Gastroesophageal sphincter (tissue), 4 donors: ENCODE results near the gene PTGR1. TPM values are rescaled to one million over a fixed set of nuclear protein-coding genes. Genes with fewer than 3 reads are reported as not detected.

Experiments used
- ATAC-seq: fragments of 150-250 bp; one replicate; pipeline ENCODE4 v1.9.1; 2016; ENCODE audit warnings: mild to moderate bottlenecking, moderate library complexity
- H3K27ac ChIP-seq, 4 donors: fragments of 200-600 bp; sonication (generic) in 3 of 4; 1 replicate in 3 of 4; 2 replicates in 1 of 4; pipeline ENCODE4 v1.5.1; 2016 to 2019
- H3K27me3 ChIP-seq: fragments of 200-600 bp; sonication (generic); one replicate; pipeline ENCODE4 v1.5.1; 2019
- H3K36me3 ChIP-seq, 2 donors: fragments of 200-600 bp; sonication (generic); one replicate each; pipeline ENCODE4 v1.5.1; 2019; ENCODE audit warnings: control low read depth in 1 of 2
- H3K4me1 ChIP-seq, 3 donors: fragments of 200-600 bp; sonication (generic); 1 replicate in 2 of 3; 2 replicates in 1 of 3; pipeline ENCODE4 v1.5.1; 2016 to 2019; ENCODE audit warnings: control low read depth in 2 of 3
- H3K4me3 ChIP-seq, 2 donors: fragments of 200-600 bp; sonication (generic); one replicate each; pipeline ENCODE4 v1.5.1; 2019; ENCODE audit warnings: mild to moderate bottlenecking in 1 of 2, moderate library complexity in 1 of 2
- H3K9me3 ChIP-seq, 3 donors: fragments of 200-600 bp; sonication (generic); one replicate each; pipeline ENCODE4 v1.5.1; 2017 to 2019; ENCODE audit warnings: control low read depth in 2 of 3
- EP300 ChIP-seq: sonication (generic); formaldehyde crosslinking; IDR thresholded peaks from one replicate; pipeline ENCODE4 v1.6.1; 2017; ENCODE audit warnings: antibody characterized with exemption, mild to moderate bottlenecking
- POLR2A ChIP-seq, 2 donors: fragments of 450-650 bp; IDR thresholded peaks; one replicate each; pipeline ENCODE4 v1.6.1; 2017; ENCODE audit warnings: antibody characterized with exemption in 2 of 2, mild to moderate bottlenecking in 2 of 2, moderate library complexity in 1 of 2
- POLR2AphosphoS5 ChIP-seq: sonication (generic); formaldehyde crosslinking; IDR thresholded peaks from one replicate; pipeline ENCODE4 v1.6.1; 2017; ENCODE audit warnings: antibody characterized with exemption
- whole genome bisulfite sequencing, 2 donors: methylation state at CpG; one replicate each; pipeline ENCODE4 v1.1.5; 2018; ENCODE audit warnings: low coverage in 1 of 2; 5-methylcytosine and 5-hydroxymethylcytosine counted together
- total RNA-seq, 4 donors: library from RNA; depleted of rRNA; stranded (reverse); fragments of >200 nt; gene quantifications; one replicate each; pipeline ENCODE4 v1.1.0, GENCODE V29; 2016
- TF ChIP-seq, protein P1 (sequence below), 4 experiments: fragments of 200-600 bp in 2 of 4; fragments of 450-650 bp in 2 of 4; sonication (generic) in 1 of 4; IDR thresholded peaks; one replicate each; pipeline ENCODE4 v1.5.1; 2017 to 2019; ENCODE audit warnings: antibody characterized with exemption in 4 of 4, mild to moderate bottlenecking in 2 of 4, moderate library complexity in 2 of 4

The PTGR1 gene
- total RNA-seq, 4 donors from 2014 or later, result 19.1 to 59.6 (median 43.7) TPM

GRCh38 chr9:111632695-111633388, 33.4 kb upstream of the PTGR1 start:
- Histone ChIP-seq H3K36me3 (no peaks in the 10 kb centered on the region), H3K4me1 (peaks cover 9 to 32% (median 10%) of the 10 kb centered on the region in 3 donors), H3K9me3 (no peaks in the 10 kb centered on the region), H3K4me3 (peak overlapping the region in 1 of 2 donors; percentile 97), H3K27me3 (no peaks in the 10 kb centered on the region), H3K27ac (no peak overlapping the region)
- ATAC-seq, result no peak
- TF ChIP-seq, protein P1, sequence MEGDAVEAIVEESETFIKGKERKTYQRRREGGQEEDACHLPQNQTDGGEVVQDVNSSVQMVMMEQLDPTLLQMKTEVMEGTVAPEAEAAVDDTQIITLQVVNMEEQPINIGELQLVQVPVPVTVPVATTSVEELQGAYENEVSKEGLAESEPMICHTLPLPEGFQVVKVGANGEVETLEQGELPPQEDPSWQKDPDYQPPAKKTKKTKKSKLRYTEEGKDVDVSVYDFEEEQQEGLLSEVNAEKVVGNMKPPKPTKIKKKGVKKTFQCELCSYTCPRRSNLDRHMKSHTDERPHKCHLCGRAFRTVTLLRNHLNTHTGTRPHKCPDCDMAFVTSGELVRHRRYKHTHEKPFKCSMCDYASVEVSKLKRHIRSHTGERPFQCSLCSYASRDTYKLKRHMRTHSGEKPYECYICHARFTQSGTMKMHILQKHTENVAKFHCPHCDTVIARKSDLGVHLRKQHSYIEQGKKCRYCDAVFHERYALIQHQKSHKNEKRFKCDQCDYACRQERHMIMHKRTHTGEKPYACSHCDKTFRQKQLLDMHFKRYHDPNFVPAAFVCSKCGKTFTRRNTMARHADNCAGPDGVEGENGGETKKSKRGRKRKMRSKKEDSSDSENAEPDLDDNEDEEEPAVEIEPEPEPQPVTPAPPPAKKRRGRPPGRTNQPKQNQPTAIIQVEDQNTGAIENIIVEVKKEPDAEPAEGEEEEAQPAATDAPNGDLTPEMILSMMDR (IDR thresholded peaks at IDR 0.05), result no peak
- TF ChIP-seq POLR2A (IDR thresholded peaks at IDR 0.05) (no peak), POLR2AphosphoS5 (no peak), EP300 (no peak)
- 73 to 89% methylated on average over 5 to 7 of the region's 7 CpGs for WGBS, 2 donors

GRCh38 chr9:111632060-111632459, 32.6 kb upstream of the PTGR1 start:
- Histone ChIP-seq H3K36me3 (no peaks in the 10 kb centered on the region), H3K4me1 (peaks cover 9 to 32% (median 10%) of the 10 kb centered on the region in 3 donors), H3K27me3 (no peaks in the 10 kb centered on the region), H3K9me3 (no peaks in the 10 kb centered on the region), H3K27ac (peak overlapping the region in 3 of 4 donors; percentile 90 to 95 (median 93)), H3K4me3 (peak overlapping the region; percentile 75 to 97)
- WGBS, 2 donors, result 34 to 39% methylated on average over 5 of the region's 5 CpGs
- TF ChIP-seq POLR2AphosphoS5 (no peak), POLR2A (IDR thresholded peaks at IDR 0.05) (no peak)
- TF ChIP-seq, protein P1 (IDR thresholded peaks at IDR 0.05), result no peak
- ATAC-seq, result no peak

GRCh38 chr9:111631214-111631971, 31.9 kb upstream of the PTGR1 start, which contains the start of gene DNAJC25:
DNAJC25 (plus strand) TSS chr9:111631334; CDS start chr9:111631408, 74 bp downstream.
- Histone ChIP-seq H3K27me3 (no peaks in the 10 kb centered on the region), H3K36me3 (no peaks in the 10 kb centered on the region), H3K9me3 (no peaks in the 10 kb centered on the region), H3K27ac (peak within 1 kb of the TSS; percentile 71 to 95 (median 92)), H3K4me3 (peak within 1 kb of the TSS; percentile 75 to 97), H3K4me1 (peaks cover 9 to 32% (median 10%) of the 10 kb centered on the region in 3 donors)
- TF ChIP-seq, protein P1 (IDR thresholded peaks at IDR 0.05), result peak in 2 of 4 experiments; percentile 27 to 30
- TF ChIP-seq POLR2AphosphoS5, result peak; percentile 98
- no peak for TF ChIP-seq EP300
- TF ChIP-seq POLR2A (IDR thresholded peaks at IDR 0.05), result peak; percentile 99
- ATAC-seq, result peak; percentile 100
- WGBS, 2 donors, result 0 to 2% methylated on average over 3 to 11 of the region's 79 CpGs

DNA sequence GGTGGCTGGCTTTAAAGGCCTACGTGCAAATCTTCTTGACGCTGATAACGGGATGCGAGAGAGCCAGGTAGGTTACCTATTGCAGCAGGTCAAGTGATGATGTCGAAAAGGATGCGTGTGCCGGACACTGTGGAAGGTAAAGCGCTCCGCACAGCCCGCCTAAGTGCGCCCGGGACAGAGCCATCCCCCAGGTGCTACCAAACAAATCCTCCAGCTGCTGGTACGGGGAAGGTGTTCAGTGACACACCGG, 31.4 kb upstream of the PTGR1 start:
- ATAC-seq, result no peak
- TF ChIP-seq, protein P1 (IDR thresholded peaks at IDR 0.05), result no peak
- TF ChIP-seq POLR2AphosphoS5 (no peak), POLR2A (IDR thresholded peaks at IDR 0.05) (no peak), EP300 (no peak)
- Histone ChIP-seq H3K4me3 (peak overlapping the region; percentile 75 to 97), H3K36me3 (no peaks in the 10 kb centered on the region), H3K27me3 (no peaks in the 10 kb centered on the region), H3K9me3 (no peaks in the 10 kb centered on the region), H3K4me1 (peaks cover 9 to 32% (median 10%) of the 10 kb centered on the region in 3 donors), H3K27ac (peak overlapping the region in 3 of 4 donors; percentile 90 to 95 (median 93))
- WGBS, 2 donors, result 0% methylated on average over 2 of the region's 14 CpGs; no CpG with 5 or more reads in 1 of the 2 donors
